Amygdala (tissue), 56 donors: ENCODE data around the gene SDF2.

Source experiments
- DNase-seq, 56 donors: peaks; one replicate each; lab custom pipeline; 2025; lab: John Stamatoyannopoulos, UW

SDF2 gene

GRCh38 chr17:28661635-28662526, at the start of gene SDF2, which contains the start of gene SUPT6H:
SDF2 (minus strand) TSS chr17:28661906; CDS start chr17:28661876, 30 bp downstream.
SUPT6H (plus strand) TSS chr17:28662205; CDS start chr17:28673402, 11,197 bp downstream.
- peak; percentile 50 to 97 (median 88) for DNase-seq

GRCh38 chr17:28710861-28711722, 49.4 kb upstream of the SDF2 start:
- DNase-seq: peak in 54 of 56 donors; percentile 34 to 93 (median 81)

- DNase-seq: no peak
Measured at GRCh38 chr17:28707339-28707720, 45.6 kb upstream of the SDF2 start.

- no peak for DNase-seq
Measured at GRCh38 chr17:28706471-28707338, 45.0 kb upstream of the SDF2 start.

- no peak for DNase-seq
Measured at GRCh38 chr17:28705728-28706334, 44.1 kb upstream of the SDF2 start.

GRCh38 chr17:28705074-28705659, 43.5 kb upstream of the SDF2 start:
- DNase-seq: no peak

GRCh38 chr17:28704219-28704858, 42.6 kb upstream of the SDF2 start:
- no peak for DNase-seq

GRCh38 chr17:28703552-28704218, 42.0 kb upstream of the SDF2 start:
- DNase-seq: no peak

- DNase-seq: peak in 4 of 56 donors; percentile 19 to 54 (median 42)
Measured at GRCh38 chr17:28702752-28703150, 41.0 kb upstream of the SDF2 start.

GRCh38 chr17:28702026-28702751, 40.5 kb upstream of the SDF2 start:
- peak in 48 of 56 donors; percentile 21 to 80 (median 50) for DNase-seq

- no peak for DNase-seq
Measured at GRCh38 chr17:28700830-28701492, 39.3 kb upstream of the SDF2 start.

GRCh38 chr17:28700278-28700677, 38.6 kb upstream of the SDF2 start:
- DNase-seq: no peak

GRCh38 chr17:28698253-28698941, 36.7 kb upstream of the SDF2 start:
- no peak for DNase-seq

GRCh38 chr17:28693869-28694268, 32.2 kb upstream of the SDF2 start:
- DNase-seq: peak in 8 of 56 donors; percentile 8 to 39 (median 24)

- DNase-seq: no peak
Measured at GRCh38 chr17:28689011-28689410, 27.3 kb upstream of the SDF2 start.

- no peak for DNase-seq
Measured at GRCh38 chr17:28688481-28688880, 26.8 kb upstream of the SDF2 start.
